IMR-90 (cell line): ENCODE results near the gene SRRM3.

Experiments used
- BHLHE40 ChIP-seq: fragments of 150-350 bp; IDR thresholded peaks from 2 replicates; pipeline ENCODE4 v1.6.1; 2016; ENCODE audit warnings: mild to moderate bottlenecking, low read depth, low read length
- CEBPB ChIP-seq: IDR thresholded peaks from 2 replicates; pipeline ENCODE4 v1.6.1; 2012; ENCODE audit warnings: low read depth, low read length, improper control_type of control experiment
- CTCF ChIP-seq: conservative IDR thresholded peaks from 2 replicates; pipeline ENCODE4 v1.5.1; 2012; ENCODE audit warnings: mild to moderate bottlenecking, low read depth, low read length, improper control_type of control experiment
- FOS ChIP-seq: fragments of 150-350 bp; IDR thresholded peaks from 2 replicates; pipeline ENCODE4 v1.6.1; 2016; ENCODE audit warnings: low read depth, low read length
- MAFK ChIP-seq: IDR thresholded peaks from 2 replicates; pipeline ENCODE4 v1.6.1; 2012; ENCODE audit warnings: low read depth, low read length, improper control_type of control experiment
- MAZ ChIP-seq: IDR thresholded peaks from 2 replicates; pipeline ENCODE4 v1.6.1; 2012; ENCODE audit warnings: low read depth, mild to moderate bottlenecking, low read length, improper control_type of control experiment, moderate library complexity, borderline replicate concordance
- POLR2A ChIP-seq: IDR thresholded peaks from 2 replicates; pipeline ENCODE4 v1.6.1; 2012; ENCODE audit warnings: mild to moderate bottlenecking, low read depth, low read length
- RAD21 ChIP-seq: IDR thresholded peaks from 2 replicates; pipeline ENCODE4 v1.6.1; 2012; ENCODE audit warnings: low read length, improper control_type of control experiment
- RCOR1 ChIP-seq: IDR thresholded peaks from 2 replicates; pipeline ENCODE4 v1.6.1; 2012; ENCODE audit warnings: mild to moderate bottlenecking, low read length, improper control_type of control experiment; ENCODE audit not compliant: insufficient replicate concordance
- TF ChIP-seq, protein P1 (sequence below): fragments of 150-350 bp; IDR thresholded peaks from 2 replicates; pipeline ENCODE4 v1.6.1; 2017; ENCODE audit warnings: mild to moderate bottlenecking, antibody characterized with exemption, low read length, low read depth

- no peak for TF ChIP-seq CTCF
- TF ChIP-seq POLR2A = no peak
- TF ChIP-seq MAFK = no peak
- no peak for TF ChIP-seq FOS
- TF ChIP-seq CEBPB = no peak
- TF ChIP-seq, protein P1, sequence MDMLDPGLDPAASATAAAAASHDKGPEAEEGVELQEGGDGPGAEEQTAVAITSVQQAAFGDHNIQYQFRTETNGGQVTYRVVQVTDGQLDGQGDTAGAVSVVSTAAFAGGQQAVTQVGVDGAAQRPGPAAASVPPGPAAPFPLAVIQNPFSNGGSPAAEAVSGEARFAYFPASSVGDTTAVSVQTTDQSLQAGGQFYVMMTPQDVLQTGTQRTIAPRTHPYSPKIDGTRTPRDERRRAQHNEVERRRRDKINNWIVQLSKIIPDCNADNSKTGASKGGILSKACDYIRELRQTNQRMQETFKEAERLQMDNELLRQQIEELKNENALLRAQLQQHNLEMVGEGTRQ = no peak
- no peak for TF ChIP-seq MAZ
- TF ChIP-seq RAD21 = no peak
- TF ChIP-seq RCOR1 = no peak
- TF ChIP-seq BHLHE40 = no peak
Measured at GRCh38 chr7:76151932-76152331, 49.8 kb upstream of the SRRM3 start.
